ENCODE data around the gene LRRC63.
A peak's percentile ranks its signal among the peaks of the same experiment; 100 is the strongest.

The LRRC63 gene

DNA sequence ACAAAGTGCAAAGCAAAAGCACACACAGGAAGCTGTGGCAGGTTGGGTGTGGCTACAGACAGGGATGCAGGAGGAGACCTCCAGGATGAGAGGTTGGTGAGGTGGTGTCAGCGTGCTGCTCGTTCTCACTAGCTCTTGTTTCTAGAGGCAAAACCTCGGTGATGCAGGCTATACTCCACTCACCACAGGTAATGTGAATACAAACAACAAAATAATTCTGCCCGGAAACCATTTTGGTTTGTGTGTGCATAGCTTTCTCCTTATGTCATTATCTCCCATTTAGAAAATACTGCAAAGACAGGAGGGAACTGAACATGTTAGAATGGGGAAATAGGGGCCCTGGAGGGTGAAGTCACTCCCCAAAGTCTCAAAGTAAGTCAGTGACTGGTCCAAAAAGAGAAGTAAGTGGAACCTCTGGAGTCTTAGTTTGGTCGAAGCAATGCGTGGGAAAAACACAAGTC is 39.2 kb upstream of the LRRC63 start:
- CTCF ChIA-PET = interaction anchor here (0.7 to 1.8 kb wide), 2 partner anchors 12 to 1440 kb away, joined by 3 to 9 read pairs; no protein-coding TSS in a partner anchor
- peaks cover 4% of the 10 kb centered on the region for H3K4me1 ChIP-seq (ENCODE audit: control insufficient read depth, insufficient read depth, low read length)
- no peak overlapping the region for H3K4me3 ChIP-seq (ENCODE audit: low read depth, low read length)
- no peak for TF ChIP-seq ZSCAN4 (tag by site-specific recombination; IDR thresholded peaks at IDR 0.05)
- POLR2A ChIA-PET = no interaction called here
- no peak overlapping the region for H3K27ac ChIP-seq (ENCODE audit: extremely low read depth, low read depth, low read length)
- H3K9me3 ChIP-seq (ENCODE audit: control insufficient read depth, insufficient read depth, low read depth, low read length) = no peaks in the 10 kb centered on the region
- no peaks in the 10 kb centered on the region for H3K36me3 ChIP-seq (ENCODE audit: control insufficient read depth in 2 of 2, insufficient read depth in 1 of 2, low read length in 2 of 2)

DNA sequence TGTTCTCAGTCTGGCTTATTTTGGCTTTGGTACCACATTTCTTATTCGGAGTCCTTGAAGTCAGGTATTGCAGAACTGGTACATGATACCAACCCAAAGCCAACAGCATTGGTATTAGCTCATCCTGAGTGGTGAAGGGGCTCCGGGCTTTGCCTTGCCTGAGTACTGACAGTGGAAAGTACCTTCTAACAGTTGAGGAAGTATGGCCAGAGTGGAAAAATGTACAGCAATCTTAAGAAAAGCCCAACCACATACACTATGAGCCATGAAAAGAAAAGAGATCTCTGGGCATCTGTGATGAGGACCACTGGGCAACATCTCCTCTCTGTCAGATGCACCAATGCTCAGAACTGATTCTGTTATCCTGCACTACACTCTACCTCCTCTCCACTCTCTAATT is 38.1 kb upstream of the LRRC63 start:
- TF ChIP-seq ZNF580 (tag by site-specific recombination; IDR thresholded peaks at IDR 0.05) (no peak), ZNF449 (tag by site-specific recombination; IDR thresholded peaks at IDR 0.05) (peak; percentile 58; the same call in 1 of the 2 replicates)
- Histone ChIP-seq H3K4me3 (ENCODE audit: low read depth, low read length) (no peak overlapping the region), H3K36me3 (ENCODE audit: control insufficient read depth in 2 of 2, insufficient read depth in 1 of 2, low read length in 2 of 2) (no peaks in the 10 kb centered on the region), H3K9me3 (ENCODE audit: control insufficient read depth, insufficient read depth, low read depth, low read length) (no peaks in the 10 kb centered on the region), H3K27ac (ENCODE audit: extremely low read depth, low read depth, low read length) (no peak overlapping the region), H3K4me1 (ENCODE audit: control insufficient read depth, insufficient read depth, low read length) (peaks cover 2% of the 10 kb centered on the region; the same call in 1 of the 2 replicates)
- ChIA-PET POLR2A (no interaction called here), CTCF (interaction anchor here (0.9 kb wide), 1 partner anchor 13 kb away, joined by 4 read pairs; no protein-coding TSS in a partner anchor)

GRCh38 chr13:46176756-46177155 is 35.0 kb upstream of the LRRC63 start:
- 0 out of 2 replicates have a peak, but pooled peaks have one; percentile 8 for TF ChIP-seq ZNF202 (tag by site-specific recombination; IDR thresholded peaks at IDR 0.05; ENCODE audit: borderline replicate concordance)
- peak; percentile 58 for TF ChIP-seq ZSCAN4 (tag by site-specific recombination; IDR thresholded peaks at IDR 0.05)
- TF ChIP-seq, protein P1, sequence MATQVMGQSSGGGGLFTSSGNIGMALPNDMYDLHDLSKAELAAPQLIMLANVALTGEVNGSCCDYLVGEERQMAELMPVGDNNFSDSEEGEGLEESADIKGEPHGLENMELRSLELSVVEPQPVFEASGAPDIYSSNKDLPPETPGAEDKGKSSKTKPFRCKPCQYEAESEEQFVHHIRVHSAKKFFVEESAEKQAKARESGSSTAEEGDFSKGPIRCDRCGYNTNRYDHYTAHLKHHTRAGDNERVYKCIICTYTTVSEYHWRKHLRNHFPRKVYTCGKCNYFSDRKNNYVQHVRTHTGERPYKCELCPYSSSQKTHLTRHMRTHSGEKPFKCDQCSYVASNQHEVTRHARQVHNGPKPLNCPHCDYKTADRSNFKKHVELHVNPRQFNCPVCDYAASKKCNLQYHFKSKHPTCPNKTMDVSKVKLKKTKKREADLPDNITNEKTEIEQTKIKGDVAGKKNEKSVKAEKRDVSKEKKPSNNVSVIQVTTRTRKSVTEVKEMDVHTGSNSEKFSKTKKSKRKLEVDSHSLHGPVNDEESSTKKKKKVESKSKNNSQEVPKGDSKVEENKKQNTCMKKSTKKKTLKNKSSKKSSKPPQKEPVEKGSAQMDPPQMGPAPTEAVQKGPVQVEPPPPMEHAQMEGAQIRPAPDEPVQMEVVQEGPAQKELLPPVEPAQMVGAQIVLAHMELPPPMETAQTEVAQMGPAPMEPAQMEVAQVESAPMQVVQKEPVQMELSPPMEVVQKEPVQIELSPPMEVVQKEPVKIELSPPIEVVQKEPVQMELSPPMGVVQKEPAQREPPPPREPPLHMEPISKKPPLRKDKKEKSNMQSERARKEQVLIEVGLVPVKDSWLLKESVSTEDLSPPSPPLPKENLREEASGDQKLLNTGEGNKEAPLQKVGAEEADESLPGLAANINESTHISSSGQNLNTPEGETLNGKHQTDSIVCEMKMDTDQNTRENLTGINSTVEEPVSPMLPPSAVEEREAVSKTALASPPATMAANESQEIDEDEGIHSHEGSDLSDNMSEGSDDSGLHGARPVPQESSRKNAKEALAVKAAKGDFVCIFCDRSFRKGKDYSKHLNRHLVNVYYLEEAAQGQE (tag by site-specific recombination; IDR thresholded peaks at IDR 0.05) = no peak
- no peak overlapping the region for H3K4me3 ChIP-seq (ENCODE audit: low read depth, low read length)
- ChIA-PET POLR2A (no interaction called here), CTCF (interaction anchor here (1.0 kb wide), 1 partner anchor 16 kb away, joined by 4 read pairs; no protein-coding TSS in a partner anchor)
- no peaks in the 10 kb centered on the region for H3K9me3 ChIP-seq (ENCODE audit: control insufficient read depth, insufficient read depth, low read depth, low read length)
- no peak overlapping the region for H3K27ac ChIP-seq (ENCODE audit: extremely low read depth, low read depth, low read length)
- no peaks in the 10 kb centered on the region for H3K36me3 ChIP-seq (ENCODE audit: control insufficient read depth in 2 of 2, insufficient read depth in 1 of 2, low read length in 2 of 2)
- H3K4me1 ChIP-seq (ENCODE audit: control insufficient read depth, insufficient read depth, low read length) = no peaks in the 10 kb centered on the region; the same call in 1 of the 2 replicates

DNA sequence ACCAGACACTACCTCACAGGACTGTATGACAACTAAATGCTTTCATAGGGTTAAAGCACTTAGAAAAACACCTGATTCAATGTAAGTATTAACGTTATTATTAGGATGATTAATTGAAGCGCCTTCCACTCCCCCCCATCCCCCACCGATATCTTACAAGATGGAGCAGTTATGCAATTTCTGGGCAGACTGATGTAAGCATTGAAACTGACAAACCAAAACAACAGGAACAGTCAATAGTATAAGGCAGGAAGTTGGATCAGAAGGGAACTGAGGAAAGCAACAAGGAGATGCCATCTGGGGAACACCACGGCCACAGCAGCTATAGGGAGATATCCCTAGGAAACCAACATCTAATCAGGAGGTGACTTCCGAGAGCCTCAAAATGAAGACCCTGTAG is 33.6 kb upstream of the LRRC63 start:
- no peak overlapping the region for H3K4me3 ChIP-seq (ENCODE audit: low read depth, low read length)
- ChIA-PET CTCF (no interaction called here), POLR2A (no interaction called here)
- TF ChIP-seq REPIN1 (tag by site-specific recombination; IDR thresholded peaks at IDR 0.05; ENCODE audit: low read depth) (no peak), SP3 (tag by site-specific recombination; IDR thresholded peaks at IDR 0.05) (no peak), GLIS2 (tag by site-specific recombination; IDR thresholded peaks at IDR 0.05) (no peak), ZNF837 (tag by site-specific recombination; IDR thresholded peaks at IDR 0.05) (no peak), ZFP37 (tag by site-specific recombination; IDR thresholded peaks at IDR 0.05) (no peak), ZNF558 (tag by site-specific recombination; IDR thresholded peaks at IDR 0.05) (no peak)
- H3K27ac ChIP-seq (ENCODE audit: extremely low read depth, low read depth, low read length) = no peak overlapping the region
- no peaks in the 10 kb centered on the region; the same call in 1 of the 2 replicates for H3K4me1 ChIP-seq (ENCODE audit: control insufficient read depth, insufficient read depth, low read length)
- no peaks in the 10 kb centered on the region for H3K36me3 ChIP-seq (ENCODE audit: control insufficient read depth in 2 of 2, insufficient read depth in 1 of 2, low read length in 2 of 2)
- H3K9me3 ChIP-seq (ENCODE audit: control insufficient read depth, insufficient read depth, low read depth, low read length) = no peaks in the 10 kb centered on the region
